ENCODE data around the gene EEPD1.

GRCh38 chr7:36297364-36298009, 144.4 kb downstream of the EEPD1 start:
- TF ChIP-seq CTCF (IDR thresholded peaks at IDR 0.05 in 8 of 11, conservative IDR thresholded peaks at IDR 0.05 in 3 of 11) (no peak), POLR2A (IDR thresholded peaks at IDR 0.05) (no peak)

All from spleen (tissue), 7 donors.